ENCODE data around the gene SP2.

Gene SP2

GRCh38 chr17:47875011-47875985 is 20.7 kb upstream of the SP2 start:
- no peak for TF ChIP-seq POLR2A (IDR thresholded peaks at IDR 0.05; ENCODE audit: low read length)
- no peak for TF ChIP-seq GATA1 (IDR thresholded peaks at IDR 0.05; ENCODE audit: low read depth, low read length)
- no peak for DNase-seq

- no peak for DNase-seq
- TF ChIP-seq GATA1 (IDR thresholded peaks at IDR 0.05; ENCODE audit: low read depth, low read length) (no peak), POLR2A (IDR thresholded peaks at IDR 0.05; ENCODE audit: low read length) (no peak)
Observed at GRCh38 chr17:47877368-47878034, 18.5 kb upstream of the SP2 start.

GRCh38 chr17:47878203-47879027 is 17.6 kb upstream of the SP2 start:
- DNase-seq = no peak
- TF ChIP-seq GATA1 (IDR thresholded peaks at IDR 0.05; ENCODE audit: low read depth, low read length) = no peak
- no peak for TF ChIP-seq POLR2A (IDR thresholded peaks at IDR 0.05; ENCODE audit: low read length)

GRCh38 chr17:47879028-47879585 is 16.9 kb upstream of the SP2 start:
- TF ChIP-seq GATA1 (IDR thresholded peaks at IDR 0.05; ENCODE audit: low read depth, low read length) (no peak), POLR2A (IDR thresholded peaks at IDR 0.05; ENCODE audit: low read length) (no peak)
- no peak for DNase-seq

- DNase-seq = no peak
- no peak for TF ChIP-seq GATA1 (IDR thresholded peaks at IDR 0.05; ENCODE audit: low read depth, low read length)
- no peak for TF ChIP-seq POLR2A (IDR thresholded peaks at IDR 0.05; ENCODE audit: low read length)
Observed at GRCh38 chr17:47879776-47880454, 16.1 kb upstream of the SP2 start.

GRCh38 chr17:47882247-47882646 is 13.8 kb upstream of the SP2 start:
- TF ChIP-seq GATA1 (IDR thresholded peaks at IDR 0.05; ENCODE audit: low read depth, low read length) = no peak
- no peak for TF ChIP-seq POLR2A (IDR thresholded peaks at IDR 0.05; ENCODE audit: low read length)
- DNase-seq = no peak

- no peak for DNase-seq
- no peak for TF ChIP-seq POLR2A (IDR thresholded peaks at IDR 0.05; ENCODE audit: low read length)
- TF ChIP-seq GATA1 (IDR thresholded peaks at IDR 0.05; ENCODE audit: low read depth, low read length) = no peak
Observed at GRCh38 chr17:47882695-47883588, 13.1 kb upstream of the SP2 start.

GRCh38 chr17:47883589-47884426 is 12.2 kb upstream of the SP2 start:
- TF ChIP-seq POLR2A (IDR thresholded peaks at IDR 0.05; ENCODE audit: low read length) (no peak), GATA1 (IDR thresholded peaks at IDR 0.05; ENCODE audit: low read depth, low read length) (no peak)
- DNase-seq = no peak

GRCh38 chr17:47884427-47884740 is 11.7 kb upstream of the SP2 start:
- TF ChIP-seq GATA1 (IDR thresholded peaks at IDR 0.05; ENCODE audit: low read depth, low read length) = no peak
- TF ChIP-seq POLR2A (IDR thresholded peaks at IDR 0.05; ENCODE audit: low read length) = no peak
- no peak for DNase-seq

- DNase-seq = no peak
Observed at GRCh38 chr17:47884905-47885730, 10.9 kb upstream of the SP2 start.

GRCh38 chr17:47888293-47888692 is 7.7 kb upstream of the SP2 start:
- no peak for TF ChIP-seq GATA1 (IDR thresholded peaks at IDR 0.05; ENCODE audit: low read depth, low read length)
- no peak for TF ChIP-seq POLR2A (IDR thresholded peaks at IDR 0.05; ENCODE audit: low read length)

More at GRCh38 chr17:47884905-47885730, 10.9 kb upstream of the SP2 start:
- TF ChIP-seq GATA1 (IDR thresholded peaks at IDR 0.05; ENCODE audit: low read depth, low read length) = no peak
- no peak for TF ChIP-seq POLR2A (IDR thresholded peaks at IDR 0.05; ENCODE audit: low read length)

More at GRCh38 chr17:47888293-47888692, 7.7 kb upstream of the SP2 start:
- DNase-seq = no peak
